ENCODE data around the gene LRRC52.

GRCh38 chr1:165542015-165542631 lies 1.7 kb upstream of the LRRC52 start:
- TF ChIP-seq CTCF (IDR thresholded peaks at IDR 0.05) (no peak), POLR2A (IDR thresholded peaks at IDR 0.05) (no peak), EP300 (IDR thresholded peaks at IDR 0.05) (no peak), POLR2AphosphoS5 (IDR thresholded peaks at IDR 0.05) (no peak)
